ENCODE measurements around the gene CFAP61.
"Not testable (repeated sequence)": the region's sequence is repeated elsewhere in the genome, so short reads cannot be mapped to it uniquely, and the experiment has no call there.

Gene CFAP61

GRCh38 chr20:20052074-20052970 lies at the start of gene CFAP61, which contains the start of gene CRNKL1:
Gene CFAP61, plus strand, starts transcription at chr20:20052532. Its CDS starts 4,122 bp downstream, at chr20:20056654.
Gene CRNKL1, minus strand, starts transcription at chr20:20052466. Its CDS starts 124 bp downstream, at chr20:20052342.
- H2AFZ ChIP-seq (ENCODE audit: low read length), result peak within 1 kb of the TSS; percentile 96

GRCh38 chr20:20003031-20003954 lies 49.0 kb upstream of the CFAP61 start:
- H2AFZ ChIP-seq (ENCODE audit: low read length), result no peak overlapping the region
- H3K36me3 ChIP-seq (ENCODE audit: insufficient read depth, low read length), result no peaks in the 10 kb centered on the region
- no peaks in the 10 kb centered on the region for H3K79me2 ChIP-seq (ENCODE audit: insufficient read depth, low read length)
- H3F3A ChIP-seq (ENCODE audit: low read depth), result no peaks in the 10 kb centered on the region
- H3K9ac ChIP-seq (ENCODE audit: low read depth, low read length, poor library complexity, severe bottlenecking), result no peak overlapping the region
- H3K4me3 ChIP-seq (ENCODE audit: low read length, poor library complexity, severe bottlenecking), result no peak overlapping the region
- no peaks in the 10 kb centered on the region for H3K9me3 ChIP-seq (ENCODE audit: insufficient read depth, low read depth, low read length)
- H3K4me1 ChIP-seq (ENCODE audit: insufficient read depth, low read length, poor library complexity, severe bottlenecking), result no peaks in the 10 kb centered on the region
- no peaks in the 10 kb centered on the region for H4K20me1 ChIP-seq (ENCODE audit: insufficient read depth, low read length, poor library complexity, severe bottlenecking)
- no peaks in the 10 kb centered on the region for H3K27me3 ChIP-seq (ENCODE audit: insufficient read depth, low read length, poor library complexity, severe bottlenecking)
- H3K9me2 ChIP-seq (replicated peaks; ENCODE audit: low read depth, low read length), result no peaks in the 10 kb centered on the region
- TF ChIP-seq EZH2phosphoT487 (IDR thresholded peaks at IDR 0.05; ENCODE audit: borderline replicate concordance) (no peak), CTCF (conservative IDR thresholded peaks at IDR 0.05; ENCODE audit: low read length) (no peak)
- H3K4me2 ChIP-seq (ENCODE audit: low read depth, low read length, poor library complexity, severe bottlenecking), result no peak overlapping the region

More at GRCh38 chr20:20052074-20052970, at the start of gene CFAP61, which contains the start of gene CRNKL1:
- Histone ChIP-seq H3F3A (ENCODE audit: low read depth) (no peaks in the 10 kb centered on the region), H3K27me3 (ENCODE audit: insufficient read depth, low read length, poor library complexity, severe bottlenecking) (no peaks in the 10 kb centered on the region), H3K9me2 (replicated peaks; ENCODE audit: low read depth, low read length) (no peaks in the 10 kb centered on the region), H3K9me3 (ENCODE audit: insufficient read depth, low read depth, low read length) (no peaks in the 10 kb centered on the region), H3K4me2 (ENCODE audit: low read depth, low read length, poor library complexity, severe bottlenecking) (peak within 1 kb of the TSS; percentile 94), H3K4me3 (ENCODE audit: low read length, poor library complexity, severe bottlenecking) (peak within 1 kb of the TSS; percentile 89), H3K79me2 (ENCODE audit: insufficient read depth, low read length) (peaks cover 25% of the 10 kb centered on the region), H3K9ac (ENCODE audit: low read depth, low read length, poor library complexity, severe bottlenecking) (peak within 1 kb of the TSS; percentile 88), H4K20me1 (ENCODE audit: insufficient read depth, low read length, poor library complexity, severe bottlenecking) (peaks cover 21% of the 10 kb centered on the region), H3K4me1 (ENCODE audit: insufficient read depth, low read length, poor library complexity, severe bottlenecking) (peaks cover 35% of the 10 kb centered on the region), H3K36me3 (ENCODE audit: insufficient read depth, low read length) (peaks cover 29% of the 10 kb centered on the region; the same call in 1 of the 2 replicates)
- TF ChIP-seq EZH2phosphoT487 (IDR thresholded peaks at IDR 0.05; ENCODE audit: borderline replicate concordance), result no peak
- no peak for TF ChIP-seq CTCF (conservative IDR thresholded peaks at IDR 0.05; ENCODE audit: low read length)

GRCh38 chr20:20003955-20004322 lies 48.4 kb upstream of the CFAP61 start:
- H4K20me1 ChIP-seq (ENCODE audit: insufficient read depth, low read length, poor library complexity, severe bottlenecking); H3K9me2 ChIP-seq (replicated peaks; ENCODE audit: low read depth, low read length); H3K79me2 ChIP-seq (ENCODE audit: insufficient read depth, low read length); H3K9me3 ChIP-seq (ENCODE audit: insufficient read depth, low read depth, low read length); H3K4me3 ChIP-seq (ENCODE audit: low read length, poor library complexity, severe bottlenecking); H2AFZ ChIP-seq (ENCODE audit: low read length); H3F3A ChIP-seq (ENCODE audit: low read depth); H3K9ac ChIP-seq (ENCODE audit: low read depth, low read length, poor library complexity, severe bottlenecking); H3K27me3 ChIP-seq (ENCODE audit: insufficient read depth, low read length, poor library complexity, severe bottlenecking); H3K4me2 ChIP-seq (ENCODE audit: low read depth, low read length, poor library complexity, severe bottlenecking); H3K36me3 ChIP-seq (ENCODE audit: insufficient read depth, low read length); H3K4me1 ChIP-seq (ENCODE audit: insufficient read depth, low read length, poor library complexity, severe bottlenecking): not testable (repeated sequence)

Measured in Loucy (cell line).